GM19238 (cell line): Measurements from ENCODE around the gene NANOS3.
A peak's percentile ranks its signal among the peaks of the same experiment; 100 is the strongest.

ENCODE experiments used
- DNase-seq: peaks from one replicate; pipeline ENCODE4 v3.0.0; 2011; ENCODE audit warnings: low spot score; ENCODE audit not compliant: insufficient read length

Gene NANOS3

DNA sequence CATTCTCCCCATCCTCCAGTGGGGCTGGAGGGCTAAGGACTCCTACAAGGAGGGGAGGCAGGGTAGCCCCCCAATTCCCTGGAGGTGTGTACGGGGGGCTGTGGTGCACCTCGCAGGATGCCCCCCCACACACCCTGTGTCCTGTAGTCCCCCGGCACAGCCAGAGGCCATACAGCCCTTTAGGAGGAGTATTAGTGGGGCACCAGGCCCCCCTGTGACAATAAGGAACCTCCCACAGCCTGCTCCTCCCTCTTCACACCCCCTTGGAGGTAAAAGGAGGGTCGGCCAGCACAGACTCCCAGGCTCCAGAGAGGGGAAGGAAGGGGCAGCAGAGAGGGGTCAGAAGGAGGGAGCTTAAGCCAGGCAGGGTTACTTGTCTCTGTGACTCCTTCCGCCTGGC lies at the start of gene NANOS3:
NANOS3 (plus strand) TSS at position 301 of the 400 bp plus-strand sequence. CDS start 115 bp downstream, outside the sequence.
- no peak for DNase-seq

DNA sequence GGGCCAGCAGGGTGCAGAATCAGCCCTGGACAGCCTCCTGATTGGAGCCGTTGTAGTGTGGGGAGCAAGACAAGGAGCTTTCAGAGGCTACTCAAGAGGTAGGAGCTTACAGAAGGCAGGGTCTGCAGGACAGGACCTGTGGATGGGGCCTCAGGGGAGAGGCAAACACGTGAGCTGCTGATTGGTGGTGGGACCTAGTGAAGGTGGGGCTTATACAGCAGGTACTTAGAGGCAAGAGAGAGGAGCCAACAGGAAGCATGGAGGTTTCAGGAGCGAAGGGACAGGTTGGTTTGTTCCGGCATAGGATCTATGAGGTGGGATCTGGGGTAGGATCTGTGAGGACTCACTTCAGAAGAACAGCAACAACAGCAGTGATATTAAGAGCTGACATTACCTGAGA lies 49.3 kb upstream of the NANOS3 start:
- DNase-seq: no peak

DNA sequence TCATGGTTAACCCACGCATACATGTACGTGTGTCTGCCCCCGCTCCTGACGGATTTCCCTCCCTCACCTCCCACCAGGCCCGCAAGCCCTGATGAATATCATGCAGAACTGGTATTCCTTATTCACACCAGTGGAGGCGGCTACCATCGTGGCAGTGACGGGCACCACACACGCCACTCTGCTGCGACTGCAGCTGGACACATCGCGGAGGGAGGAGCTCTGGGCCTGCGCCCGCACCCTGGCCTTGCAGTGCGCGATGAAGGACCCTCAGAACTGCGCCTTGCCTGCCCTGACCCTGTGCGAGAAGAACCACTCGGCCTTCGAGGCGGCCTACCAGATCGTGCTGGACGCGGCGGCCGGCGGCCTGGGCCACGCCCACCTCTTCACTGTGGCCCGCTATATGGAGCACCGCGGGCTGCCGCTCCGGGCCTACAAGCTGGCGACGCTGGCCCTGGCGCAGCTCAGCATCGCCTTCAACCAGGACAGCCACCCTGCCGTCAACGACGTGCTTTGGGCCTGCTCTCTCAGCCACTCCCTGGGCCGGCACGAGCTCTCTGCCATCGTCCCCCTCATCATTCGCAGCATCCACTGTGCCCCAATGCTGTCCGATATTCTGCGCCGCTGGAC lies 46.7 kb upstream of the NANOS3 start:
- no peak for DNase-seq

DNA sequence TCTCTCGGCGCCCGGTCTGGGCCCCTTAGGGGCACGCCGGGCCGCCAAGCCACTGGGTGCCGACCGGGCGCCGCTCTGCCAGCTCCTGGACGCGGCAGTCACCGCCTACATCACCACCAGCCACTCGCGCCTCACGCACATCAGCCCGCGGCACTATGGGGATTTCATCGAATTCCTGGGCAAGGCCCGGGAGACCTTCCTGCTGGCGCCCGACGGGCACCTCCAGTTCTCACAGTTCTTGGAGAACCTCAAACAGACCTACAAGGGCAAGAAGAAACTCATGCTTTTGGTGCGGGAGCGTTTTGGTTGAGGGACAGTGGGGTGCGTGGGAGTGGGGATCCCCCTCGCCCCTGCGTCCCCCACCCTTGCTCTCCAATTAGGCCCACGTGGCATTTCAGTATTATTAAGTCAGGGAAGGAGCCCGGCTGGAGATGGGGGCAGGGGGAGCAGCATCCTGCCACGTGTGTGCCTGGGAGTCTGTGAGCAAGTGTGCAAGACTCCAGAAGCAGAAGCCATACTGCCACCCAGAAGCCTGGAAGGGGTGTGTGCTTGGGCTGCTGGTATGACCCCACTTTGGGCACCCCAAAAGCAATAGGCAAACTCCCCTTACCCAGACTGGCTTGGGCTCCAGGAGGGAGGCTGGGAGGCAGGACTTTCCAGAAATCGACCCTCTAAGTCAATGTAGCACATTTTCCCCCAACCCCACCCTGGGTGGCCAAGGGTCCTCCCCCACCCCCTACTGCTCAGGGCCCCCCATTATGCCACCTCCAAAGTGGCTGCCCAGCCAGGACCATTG lies 46.0 kb upstream of the NANOS3 start:
- no peak for DNase-seq

- DNase-seq: no peak
Measured at GRCh38 chr19:13831537-13832467, 45.1 kb upstream of the NANOS3 start.

GRCh38 chr19:13833330-13834243 lies 43.3 kb upstream of the NANOS3 start:
- DNase-seq: peak; percentile 98

DNA sequence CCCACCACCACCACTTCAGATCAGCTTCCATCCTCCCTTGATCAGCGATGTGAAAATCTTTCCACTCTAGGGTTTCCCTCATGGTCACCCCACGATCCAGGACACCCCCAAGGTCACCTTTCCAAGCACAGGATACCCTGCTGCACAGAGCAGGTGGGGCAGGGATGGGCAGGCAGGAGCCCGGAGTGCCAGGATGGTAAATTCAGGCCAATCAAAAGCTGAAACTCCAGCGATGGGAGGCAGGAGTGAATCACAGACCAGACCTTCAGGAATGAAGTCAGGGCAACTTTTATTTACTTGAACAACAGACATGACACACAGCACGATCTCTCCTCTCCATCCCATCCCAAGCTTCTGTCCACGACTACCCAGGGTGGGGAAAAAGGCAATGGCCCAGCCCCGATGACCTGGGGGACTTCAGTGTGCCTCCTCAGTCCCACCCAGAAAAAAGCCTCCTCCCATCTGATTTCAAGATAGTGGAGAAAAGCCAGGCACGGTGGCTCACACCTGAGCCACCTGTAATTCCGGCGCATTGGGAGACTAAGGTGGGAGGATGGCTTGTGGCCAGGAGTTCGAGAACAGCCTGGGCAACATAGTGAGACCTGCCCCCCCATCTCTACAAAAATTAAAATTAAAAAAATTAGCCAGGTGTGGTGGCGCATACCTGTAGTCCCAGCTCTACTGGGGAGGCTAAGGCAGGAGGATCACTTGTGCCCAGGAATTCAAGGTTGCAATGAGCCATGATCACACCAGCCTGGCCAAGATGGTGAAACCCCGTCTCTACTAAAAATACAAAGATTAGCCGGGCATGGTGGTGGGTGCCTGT lies 42.5 kb upstream of the NANOS3 start:
- no peak for DNase-seq

DNA sequence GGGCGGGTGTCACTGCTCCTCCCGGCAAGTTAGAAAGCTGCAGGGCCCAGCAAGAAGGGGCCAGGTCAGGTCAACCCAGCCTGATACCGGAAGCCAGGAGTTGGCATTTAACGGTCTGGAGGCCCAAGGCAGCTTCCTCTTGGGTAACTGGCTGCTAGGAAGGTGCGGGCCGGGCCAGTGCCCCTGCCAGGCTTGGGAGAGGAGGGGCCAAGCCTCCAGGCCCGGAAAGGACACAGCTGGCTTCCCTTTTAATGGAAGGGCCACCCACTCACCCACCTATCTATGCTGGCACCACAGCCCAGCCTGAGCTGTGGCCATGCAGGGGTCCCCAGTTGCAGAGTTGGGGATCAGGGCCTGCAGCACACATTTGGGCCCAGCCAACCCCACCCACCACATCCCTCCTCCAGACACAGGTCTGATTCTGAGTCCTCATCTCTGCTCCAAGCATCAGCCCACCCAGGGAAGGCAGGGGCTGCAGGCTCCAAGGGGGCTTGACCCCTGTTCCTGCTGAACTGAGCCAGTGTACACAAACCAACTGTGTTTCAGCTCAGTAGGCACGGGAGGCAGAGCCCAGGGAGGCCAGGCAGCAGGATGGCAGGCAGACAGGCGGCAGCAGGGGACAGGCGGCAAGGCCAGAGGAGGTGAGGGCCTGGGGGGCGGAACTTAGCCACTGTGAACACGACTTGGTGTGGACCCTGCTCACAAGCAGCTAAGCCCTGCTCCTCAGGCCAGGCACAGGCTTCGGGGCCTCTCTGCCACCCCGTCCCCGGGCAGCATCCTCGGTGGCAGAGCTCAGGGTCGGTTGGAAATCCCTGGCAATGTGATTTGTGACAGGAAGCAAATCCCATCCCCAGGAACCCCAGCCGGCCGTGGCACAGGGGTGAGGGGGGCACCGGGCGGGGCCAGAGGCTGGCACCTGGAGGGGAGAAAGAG lies 40.9 kb upstream of the NANOS3 start:
- no peak for DNase-seq

GRCh38 chr19:13838435-13839129 lies 38.4 kb upstream of the NANOS3 start:
- no peak for DNase-seq

- DNase-seq: peak; percentile 81
Measured at GRCh38 chr19:13839130-13839937, 37.6 kb upstream of the NANOS3 start.

DNA sequence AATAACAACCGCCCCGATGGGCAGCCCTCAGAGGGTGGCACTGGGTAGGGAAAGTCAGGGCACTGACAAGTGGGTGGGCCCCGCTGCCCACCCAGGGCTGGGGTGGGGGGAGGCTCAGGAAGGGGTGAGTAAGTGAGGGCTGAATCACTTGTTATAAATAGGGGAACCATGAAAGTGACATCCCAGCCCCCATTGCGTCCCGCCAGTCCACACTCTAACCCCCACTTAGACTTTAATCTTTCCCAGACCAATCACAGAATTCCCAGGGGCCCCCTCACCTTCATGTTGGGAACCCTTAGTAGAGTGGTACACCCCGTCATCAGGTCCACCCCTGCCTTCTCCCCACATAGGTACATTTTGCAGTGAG lies 37.0 kb upstream of the NANOS3 start:
- DNase-seq: no peak

GRCh38 chr19:13840305-13841085 lies 36.4 kb upstream of the NANOS3 start:
- no peak for DNase-seq

DNA sequence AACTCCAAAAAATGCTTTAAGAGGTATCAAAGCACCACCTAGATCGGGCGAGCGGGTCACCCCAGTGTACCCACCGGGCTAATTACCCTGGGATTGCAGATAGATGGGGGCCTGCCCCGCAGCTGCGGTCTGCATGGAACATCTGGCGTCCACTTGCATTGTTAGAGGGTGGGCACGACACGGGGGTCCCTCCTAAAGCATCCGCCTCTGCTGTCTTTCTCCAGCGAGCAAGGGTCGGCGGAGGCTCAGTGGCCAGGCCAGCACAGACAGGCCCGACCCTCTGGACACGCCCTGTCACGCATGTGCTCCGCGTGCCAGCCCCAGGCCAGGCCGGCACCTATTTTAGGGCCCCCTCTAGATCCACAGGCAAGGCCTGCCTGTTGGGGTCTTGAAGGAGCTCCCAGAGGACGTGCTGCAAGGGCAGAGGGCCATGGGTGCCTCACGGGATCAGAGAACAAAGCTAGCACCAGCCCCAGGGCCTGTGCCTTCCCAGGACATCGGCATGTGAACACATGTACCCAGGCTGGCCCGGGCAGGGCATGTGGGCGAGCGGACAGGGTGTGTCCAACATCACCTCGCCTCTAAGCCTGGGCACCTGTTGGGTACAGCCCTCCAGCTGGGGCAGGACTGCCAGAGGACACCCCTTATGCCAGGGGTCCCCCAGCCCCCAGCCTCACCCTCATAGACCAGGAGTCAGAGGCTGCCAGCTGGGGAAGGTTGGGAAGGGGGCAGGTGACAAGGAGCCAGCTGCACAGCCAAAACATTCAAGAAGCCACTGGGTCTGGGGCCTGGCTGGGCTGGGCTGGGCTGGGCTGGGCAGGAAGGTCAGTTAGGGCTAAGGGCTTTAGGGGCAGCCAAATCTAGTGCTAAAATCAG lies 35.6 kb upstream of the NANOS3 start:
- DNase-seq: no peak

DNA sequence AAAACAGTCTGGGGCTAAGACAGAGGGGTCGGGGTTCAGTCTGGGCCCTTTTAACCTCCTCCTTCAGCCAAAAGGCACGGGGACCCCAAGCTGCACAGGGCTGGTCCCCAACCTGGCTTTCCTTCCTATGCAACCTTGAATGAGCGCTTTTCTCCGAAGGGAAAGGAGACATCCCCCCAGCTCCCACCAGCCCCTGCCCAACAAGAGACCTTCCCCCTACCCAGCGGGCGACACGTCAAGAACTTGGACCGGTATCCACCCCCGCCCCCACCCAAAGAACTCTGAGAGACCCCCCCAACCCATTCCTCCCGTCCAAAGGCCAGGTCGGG lies 35.0 kb upstream of the NANOS3 start:
- DNase-seq: no peak

GRCh38 chr19:13842291-13843103 lies 34.4 kb upstream of the NANOS3 start:
- DNase-seq: no peak
